ENCODE results near the gene ATAD3A. TPM values are rescaled to one million over a fixed set of nuclear protein-coding genes. Genes with fewer than 3 reads are reported as not detected.
A peak's percentile ranks its signal among the peaks of the same experiment; 100 is the strongest.

Gene ATAD3A
- total and polyA plus RNA-seq, 2 experiments from 2014 or later, result 16.7 to 46.7 TPM

- Histone ChIP-seq H2AFZ (no peak overlapping the region), H3K9me2 (replicated peaks; ENCODE audit: insufficient read depth) (no peaks in the 10 kb centered on the region), H3K79me2 (no peaks in the 10 kb centered on the region), H3K27ac (peak overlapping the region; percentile 37), H4K20me1 (ENCODE audit: insufficient read depth, poor library complexity, severe bottlenecking) (peaks cover 8% of the 10 kb centered on the region), H3K27me3 (no peaks in the 10 kb centered on the region), H3K4me3 (peak overlapping the region; percentile 49), H3K4me1 (ENCODE audit: insufficient read depth) (peaks cover 12% of the 10 kb centered on the region), H3K36me3 (replicated peaks; ENCODE audit: insufficient read depth, low read depth) (no peaks in the 10 kb centered on the region), H3K9me3 (ENCODE audit: low read depth) (no peaks in the 10 kb centered on the region), H3K4me2 (peak overlapping the region; percentile 88)
- DNase-seq (ENCODE audit: low spot score), result no peak
- TF ChIP-seq EZH2 (IDR thresholded peaks at IDR 0.05; ENCODE audit: borderline replicate concordance) (no peak), EZH2phosphoT487 (IDR thresholded peaks at IDR 0.05; ENCODE audit: low read depth, severe bottlenecking, unreplicated experiment) (no peak)
- TF ChIP-seq, protein P1, sequence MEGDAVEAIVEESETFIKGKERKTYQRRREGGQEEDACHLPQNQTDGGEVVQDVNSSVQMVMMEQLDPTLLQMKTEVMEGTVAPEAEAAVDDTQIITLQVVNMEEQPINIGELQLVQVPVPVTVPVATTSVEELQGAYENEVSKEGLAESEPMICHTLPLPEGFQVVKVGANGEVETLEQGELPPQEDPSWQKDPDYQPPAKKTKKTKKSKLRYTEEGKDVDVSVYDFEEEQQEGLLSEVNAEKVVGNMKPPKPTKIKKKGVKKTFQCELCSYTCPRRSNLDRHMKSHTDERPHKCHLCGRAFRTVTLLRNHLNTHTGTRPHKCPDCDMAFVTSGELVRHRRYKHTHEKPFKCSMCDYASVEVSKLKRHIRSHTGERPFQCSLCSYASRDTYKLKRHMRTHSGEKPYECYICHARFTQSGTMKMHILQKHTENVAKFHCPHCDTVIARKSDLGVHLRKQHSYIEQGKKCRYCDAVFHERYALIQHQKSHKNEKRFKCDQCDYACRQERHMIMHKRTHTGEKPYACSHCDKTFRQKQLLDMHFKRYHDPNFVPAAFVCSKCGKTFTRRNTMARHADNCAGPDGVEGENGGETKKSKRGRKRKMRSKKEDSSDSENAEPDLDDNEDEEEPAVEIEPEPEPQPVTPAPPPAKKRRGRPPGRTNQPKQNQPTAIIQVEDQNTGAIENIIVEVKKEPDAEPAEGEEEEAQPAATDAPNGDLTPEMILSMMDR (IDR thresholded peaks at IDR 0.05; ENCODE audit: poor library complexity), result no peak
- WGBS (ENCODE audit: low lambda C conversion rate, missing lambda C conversion rate), result 61% methylated on average over 44 of the region's 53 CpGs
These were observed 29.1 kb downstream of the ATAD3A start for GRCh38 chr1:1540818-1541628.

- no peaks in the 10 kb centered on the region for H3K27me3 ChIP-seq
- H3K9me3 ChIP-seq (ENCODE audit: low read depth), result no peaks in the 10 kb centered on the region
- no peak for TF ChIP-seq EZH2phosphoT487 (IDR thresholded peaks at IDR 0.05; ENCODE audit: low read depth, severe bottlenecking, unreplicated experiment)
- WGBS (ENCODE audit: low lambda C conversion rate, missing lambda C conversion rate), result 89% methylated on average over 37 of the region's 37 CpGs
- no peak overlapping the region for H3K4me3 ChIP-seq
- no peak for DNase-seq (ENCODE audit: low spot score)
- H3K9me2 ChIP-seq (replicated peaks; ENCODE audit: insufficient read depth), result no peaks in the 10 kb centered on the region
- no peak overlapping the region for H3K4me2 ChIP-seq
- H3K27ac ChIP-seq, result no peak overlapping the region
- no peaks in the 10 kb centered on the region for H3K36me3 ChIP-seq (replicated peaks; ENCODE audit: insufficient read depth, low read depth)
- no peaks in the 10 kb centered on the region for H3K79me2 ChIP-seq
- H2AFZ ChIP-seq, result no peak overlapping the region
- H4K20me1 ChIP-seq (ENCODE audit: insufficient read depth, poor library complexity, severe bottlenecking), result peaks cover 8% of the 10 kb centered on the region
- peaks cover 12% of the 10 kb centered on the region for H3K4me1 ChIP-seq (ENCODE audit: insufficient read depth)
These were observed 30.2 kb downstream of the ATAD3A start for GRCh38 chr1:1541956-1542765.

GRCh38 chr1:1542766-1543705 is 31.1 kb downstream of the ATAD3A start:
- Histone ChIP-seq H3K27me3 (no peaks in the 10 kb centered on the region), H4K20me1 (ENCODE audit: insufficient read depth, poor library complexity, severe bottlenecking) (peaks cover 8% of the 10 kb centered on the region), H3K4me2 (peak overlapping the region; percentile 41), H3K79me2 (no peaks in the 10 kb centered on the region), H3K4me3 (no peak overlapping the region), H3K9me2 (replicated peaks; ENCODE audit: insufficient read depth) (no peaks in the 10 kb centered on the region), H2AFZ (no peak overlapping the region), H3K36me3 (replicated peaks; ENCODE audit: insufficient read depth, low read depth) (no peaks in the 10 kb centered on the region), H3K27ac (peak overlapping the region; percentile 72), H3K9me3 (ENCODE audit: low read depth) (no peaks in the 10 kb centered on the region), H3K4me1 (ENCODE audit: insufficient read depth) (peaks cover 12% of the 10 kb centered on the region)
- 88% methylated on average over 41 of the region's 45 CpGs for WGBS (ENCODE audit: low lambda C conversion rate, missing lambda C conversion rate)
- DNase-seq (ENCODE audit: low spot score), result peak; percentile 80
- no peak for TF ChIP-seq EZH2 (IDR thresholded peaks at IDR 0.05; ENCODE audit: borderline replicate concordance)
- TF ChIP-seq, protein P1 (IDR thresholded peaks at IDR 0.05; ENCODE audit: poor library complexity), result no peak
- TF ChIP-seq EZH2phosphoT487 (IDR thresholded peaks at IDR 0.05; ENCODE audit: low read depth, severe bottlenecking, unreplicated experiment), result no peak

Data from hepatocyte (in vitro differentiated cells).